HepG2 (cell line): ENCODE results near the gene WBP1. TPM values are rescaled to one million over a fixed set of nuclear protein-coding genes. Genes with fewer than 3 reads are reported as not detected.

Experiments used
- ATAD3A ChIP-seq: sonication (generic); formaldehyde crosslinking; IDR thresholded peaks from 2 replicates; pipeline ENCODE4 v1.4.0; 2020; ENCODE audit warnings: missing genetic modification reagents
- ATF5 ChIP-seq: sonication (generic); formaldehyde crosslinking; IDR thresholded peaks from 2 replicates; pipeline ENCODE4 v1.4.0; 2020; ENCODE audit warnings: mild to moderate bottlenecking, low read depth, missing genetic modification reagents
- HIC2 ChIP-seq: sonication (generic); formaldehyde crosslinking; IDR thresholded peaks from 2 replicates; pipeline ENCODE4 v1.9.0; 2022; ENCODE audit warnings: low read depth, missing genetic modification reagents
- SP4 ChIP-seq: sonication (generic); formaldehyde crosslinking; IDR thresholded peaks from 2 replicates; pipeline ENCODE4 v1.8.1; 2023; ENCODE audit warnings: mild to moderate bottlenecking, missing genetic modification reagents
- SSRP1 ChIP-seq: IDR thresholded peaks from 2 replicates; pipeline ENCODE4 v1.6.1; 2016; ENCODE audit warnings: control low read depth
- TRIM24 ChIP-seq: sonication (generic); formaldehyde crosslinking; IDR thresholded peaks from 2 replicates; pipeline ENCODE4 v1.8.0; 2022; ENCODE audit warnings: mild to moderate bottlenecking, missing genetic modification reagents
- ZFP36L1 ChIP-seq: sonication (generic); formaldehyde crosslinking; IDR thresholded peaks from 2 replicates; pipeline ENCODE4 v1.8.0; 2022; ENCODE audit warnings: mild to moderate bottlenecking, missing genetic modification reagents, moderate library complexity
- ZFP82 ChIP-seq: sonication (generic); formaldehyde crosslinking; IDR thresholded peaks from 2 replicates; pipeline ENCODE4 v1.5.1; 2020; ENCODE audit warnings: mild to moderate bottlenecking, missing genetic modification reagents, borderline replicate concordance
- ZKSCAN5 ChIP-seq: sonication (generic); formaldehyde crosslinking; IDR thresholded peaks from 2 replicates; pipeline ENCODE4 v1.5.1; 2020; ENCODE audit warnings: mild to moderate bottlenecking, missing genetic modification reagents
- ZNF318 ChIP-seq: sonication (generic); formaldehyde crosslinking; IDR thresholded peaks from 2 replicates; pipeline ENCODE4 v1.4.0; 2020; ENCODE audit warnings: mild to moderate bottlenecking, missing genetic modification reagents
- ZNF562 ChIP-seq: sonication (generic); formaldehyde crosslinking; IDR thresholded peaks from 2 replicates; pipeline ENCODE4 v1.8.0; 2022; ENCODE audit warnings: missing genetic modification reagents, borderline replicate concordance
- ZNF570 ChIP-seq: sonication (generic); formaldehyde crosslinking; IDR thresholded peaks from 2 replicates; pipeline ENCODE4 v1.4.0; 2020; ENCODE audit warnings: mild to moderate bottlenecking, missing genetic modification reagents, borderline replicate concordance
- ZNF660 ChIP-seq: sonication (generic); formaldehyde crosslinking; IDR thresholded peaks from 2 replicates; pipeline ENCODE4 v1.5.1; 2020; ENCODE audit warnings: mild to moderate bottlenecking, low read depth, missing genetic modification reagents, borderline replicate concordance
- ZNF674 ChIP-seq: sonication (generic); formaldehyde crosslinking; IDR thresholded peaks from 2 replicates; pipeline ENCODE4 v1.5.0; 2020; ENCODE audit warnings: low read depth, mild to moderate bottlenecking, missing genetic modification reagents
- polyA plus RNA-seq, 8 experiments: library from polyadenylated mRNA; depleted of rRNA in 3 of 8; stranded (reverse) in 7 of 8; unstranded in 1 of 8; fragments of >200 nt; fragmentation: Illumina TruSeq in 4 of 8; extraction: Trizol in 4 of 8; gene quantifications; 2 replicates each; pipeline versions ENCODE4 v1.2.1 to v1.2.3, GENCODE V29; 2011 to 2016; ENCODE audit warnings: low read depth in 4 of 8, missing spikeins in 1 of 8, mixed read lengths in 1 of 8; ENCODE audit not compliant: insufficient read depth in 1 of 8
- total RNA-seq, 5 experiments: library from RNA; depleted of rRNA; stranded (reverse); fragments of >200 nt; fragmentation: Illumina TruSeq; extraction: Trizol; gene quantifications; 2 replicates each; pipeline ENCODE4 v1.2.3, GENCODE V29; 2016; ENCODE audit warnings: low read depth in 1 of 5
- TF ChIP-seq, protein P1 (sequence below): sonication (generic); formaldehyde crosslinking; IDR thresholded peaks from 2 replicates; pipeline ENCODE4 v1.8.0; 2022; ENCODE audit warnings: missing genetic modification reagents, mild to moderate bottlenecking, inconsistent platforms, borderline replicate concordance

Gene WBP1
- total and polyA plus RNA-seq, 2 of the 13 experiments (the other 11 are each of a cell fraction or from before 2014, with no cell fraction given), result 38.8 to 85.7 TPM

- peak; percentile 91 for TF ChIP-seq ZFP36L1 (CRISPR knock-in tag)
- TF ChIP-seq ZNF674, result 0 out of 2 replicates have a peak, but pooled peaks have one; percentile 34
- TF ChIP-seq, protein P1, sequence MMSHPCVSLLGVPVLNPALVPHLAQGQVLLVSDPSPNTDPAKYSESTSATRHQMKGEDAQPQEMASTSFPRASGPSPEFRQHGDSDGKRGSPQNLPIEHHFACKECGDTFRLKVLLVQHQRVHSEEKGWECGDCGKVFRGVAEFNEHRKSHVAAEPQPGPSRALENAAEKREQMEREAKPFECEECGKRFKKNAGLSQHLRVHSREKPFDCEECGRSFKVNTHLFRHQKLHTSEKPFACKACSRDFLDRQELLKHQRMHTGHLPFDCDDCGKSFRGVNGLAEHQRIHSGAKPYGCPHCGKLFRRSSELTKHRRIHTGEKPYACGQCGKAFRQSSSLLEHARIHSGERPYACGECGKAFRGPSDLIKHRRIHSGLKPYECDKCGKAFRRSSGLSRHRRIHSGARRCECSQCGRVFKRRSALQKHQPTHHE (CRISPR knock-in tag), result peak; percentile 56; the same call in 1 of the 2 replicates
- peak; percentile 87; the same call in 1 of the 2 replicates for TF ChIP-seq ZFP82 (CRISPR knock-in tag)
- no peak for TF ChIP-seq ATAD3A (CRISPR knock-in tag)
- TF ChIP-seq ZNF562 (CRISPR knock-in tag), result no peak
- TF ChIP-seq ZNF570 (CRISPR knock-in tag), result 0 out of 2 replicates have a peak, but pooled peaks have one; percentile 95
- TF ChIP-seq ZNF318 (CRISPR knock-in tag), result peak; percentile 99
- TF ChIP-seq ATF5 (CRISPR knock-in tag), result peak; percentile 97
- TF ChIP-seq SP4, result peak; percentile 74; the same call in 1 of the 2 replicates
- 0 out of 2 replicates have a peak, but pooled peaks have one; percentile 50 for TF ChIP-seq ZKSCAN5 (CRISPR knock-in tag)
- no peak; the same call in 1 of the 2 replicates for TF ChIP-seq HIC2 (CRISPR knock-in tag)
- no peak for TF ChIP-seq TRIM24 (CRISPR knock-in tag)
- TF ChIP-seq SSRP1, result peak; percentile 99
- peak; percentile 26; the same call in 1 of the 2 replicates for TF ChIP-seq ZNF660 (CRISPR knock-in tag)
Measured at GRCh38 chr2:74472086-74472944, 14.1 kb downstream of the WBP1 start, which contains the start of gene MRPL53 (continued).
